Measurements from ENCODE around the gene ACOXL.

ACOXL gene

GRCh38 chr2:111011218-111011617 lies 278.8 kb downstream of the ACOXL start:
- Histone ChIP-seq H3K9ac (ENCODE audit: low read length) (no peak overlapping the region), H3K79me2 (ENCODE audit: insufficient read depth, low read length) (no peaks in the 10 kb centered on the region), H4K20me1 (ENCODE audit: low read depth, low read length) (no peaks in the 10 kb centered on the region), H3K4me3 (ENCODE audit: insufficient read depth, low read length, poor library complexity, severe bottlenecking) (no peak overlapping the region), H3F3A (ENCODE audit: insufficient read depth) (no peaks in the 10 kb centered on the region), H3K9me2 (replicated peaks; ENCODE audit: insufficient read depth, low read length) (no peaks in the 10 kb centered on the region), H3K9me3 (ENCODE audit: insufficient read depth, low read length) (no peaks in the 10 kb centered on the region), H3K27ac (ENCODE audit: low read depth, low read length) (no peak overlapping the region), H3K36me3 (ENCODE audit: low read length) (no peaks in the 10 kb centered on the region), H3K27me3 (ENCODE audit: low read length) (no peaks in the 10 kb centered on the region), H3K4me2 (ENCODE audit: low read depth, low read length, poor library complexity, severe bottlenecking) (no peak overlapping the region), H2AFZ (ENCODE audit: low read depth, low read length, severe bottlenecking) (no peak overlapping the region)
- TF ChIP-seq EZH2phosphoT487 (conservative IDR thresholded peaks at IDR 0.05; ENCODE audit: low read length) (no peak), CTCF (IDR thresholded peaks at IDR 0.05; ENCODE audit: insufficient read depth, low read length, poor library complexity, severe bottlenecking) (no peak)

GRCh38 chr2:111015283-111015995 lies 283.1 kb downstream of the ACOXL start:
- no peaks in the 10 kb centered on the region for H3K27me3 ChIP-seq (ENCODE audit: low read length)
- no peak overlapping the region for H2AFZ ChIP-seq (ENCODE audit: low read depth, low read length, severe bottlenecking)
- H3K79me2 ChIP-seq (ENCODE audit: insufficient read depth, low read length) = no peaks in the 10 kb centered on the region
- H3K4me3 ChIP-seq (ENCODE audit: insufficient read depth, low read length, poor library complexity, severe bottlenecking) = no peak overlapping the region
- H3K4me2 ChIP-seq (ENCODE audit: low read depth, low read length, poor library complexity, severe bottlenecking) = no peak overlapping the region
- no peaks in the 10 kb centered on the region for H3F3A ChIP-seq (ENCODE audit: insufficient read depth)
- H3K27ac ChIP-seq (ENCODE audit: low read depth, low read length) = no peak overlapping the region
- TF ChIP-seq EZH2phosphoT487 (conservative IDR thresholded peaks at IDR 0.05; ENCODE audit: low read length) (no peak), CTCF (IDR thresholded peaks at IDR 0.05; ENCODE audit: insufficient read depth, low read length, poor library complexity, severe bottlenecking) (no peak)
- H3K9me2 ChIP-seq (replicated peaks; ENCODE audit: insufficient read depth, low read length) = no peaks in the 10 kb centered on the region
- no peaks in the 10 kb centered on the region for H3K9me3 ChIP-seq (ENCODE audit: insufficient read depth, low read length)
- no peaks in the 10 kb centered on the region for H4K20me1 ChIP-seq (ENCODE audit: low read depth, low read length)
- no peaks in the 10 kb centered on the region for H3K36me3 ChIP-seq (ENCODE audit: low read length)
- no peak overlapping the region for H3K9ac ChIP-seq (ENCODE audit: low read length)

GRCh38 chr2:111017034-111017622 lies 284.8 kb downstream of the ACOXL start:
- TF ChIP-seq CTCF (IDR thresholded peaks at IDR 0.05; ENCODE audit: insufficient read depth, low read length, poor library complexity, severe bottlenecking) (no peak), EZH2phosphoT487 (conservative IDR thresholded peaks at IDR 0.05; ENCODE audit: low read length) (no peak)
- no peak overlapping the region for H2AFZ ChIP-seq (ENCODE audit: low read depth, low read length, severe bottlenecking)
- no peak overlapping the region for H3K4me3 ChIP-seq (ENCODE audit: insufficient read depth, low read length, poor library complexity, severe bottlenecking)
- H4K20me1 ChIP-seq (ENCODE audit: low read depth, low read length) = no peaks in the 10 kb centered on the region
- H3K27ac ChIP-seq (ENCODE audit: low read depth, low read length) = no peak overlapping the region
- H3K79me2 ChIP-seq (ENCODE audit: insufficient read depth, low read length) = no peaks in the 10 kb centered on the region
- H3K9me2 ChIP-seq (replicated peaks; ENCODE audit: insufficient read depth, low read length) = no peaks in the 10 kb centered on the region
- no peak overlapping the region for H3K9ac ChIP-seq (ENCODE audit: low read length)
- no peaks in the 10 kb centered on the region for H3K36me3 ChIP-seq (ENCODE audit: low read length)
- no peaks in the 10 kb centered on the region for H3K27me3 ChIP-seq (ENCODE audit: low read length)
- H3K9me3 ChIP-seq (ENCODE audit: insufficient read depth, low read length) = no peaks in the 10 kb centered on the region
- H3F3A ChIP-seq (ENCODE audit: insufficient read depth) = no peaks in the 10 kb centered on the region
- H3K4me2 ChIP-seq (ENCODE audit: low read depth, low read length, poor library complexity, severe bottlenecking) = no peak overlapping the region
